ENCODE data around the gene CNOT9.
"Not testable (repeated sequence)": the region's sequence is repeated elsewhere in the genome, so short reads cannot be mapped to it uniquely, and the experiment has no call there.

GRCh38 chr2:218554225-218554624 lies 14.4 kb upstream of the CNOT9 start:
- not testable (repeated sequence) for TF ChIP-seq CTCF (IDR thresholded peaks at IDR 0.05); ZFX (IDR thresholded peaks at IDR 0.05; ENCODE audit: borderline replicate concordance)

Data from 22Rv1 (cell line).